ENCODE data around the gene ASTE1. TPM values are rescaled to one million over a fixed set of nuclear protein-coding genes. Genes with fewer than 3 reads are reported as not detected.

The ASTE1 gene
- total RNA-seq, 1 donor from 2014 or later: 8.7 TPM

Other genes with a start within 250 kb of the ASTE1 start
- 59.1 and 61.7 TPM in 2 replicates for gene ATP2C1, start 132.7 kb downstream of the ASTE1 start, total RNA-seq
- 1.1 and 1.5 TPM in 2 replicates for gene NEK11, start 52 bp upstream of the ASTE1 start, total RNA-seq